Panc1 (cell line): ENCODE data around the gene HOXC11. TPM values are rescaled to one million over a fixed set of nuclear protein-coding genes. Genes with fewer than 3 reads are reported as not detected.

Experiments
- ATAC-seq: fragments of 200-7000 bp; cut with Tn5 transposase; 2 replicates; pipeline ENCODE4 v1.9.1; 2020; ENCODE audit warnings: mild to moderate bottlenecking, moderate library complexity
- BruUV-seq: library from RNA; stranded (reverse); fragments of 400-500 nt; replicated peaks from 2 replicates; lab custom pipeline; 2021; lab: Mats Ljungman, UMichigan
- CTCF ChIA-PET: fragments of 300-600 bp; sonication (Branson Sonifier 250); formaldehyde crosslinking; loops from one replicate; lab custom pipeline; 2022; ENCODE audit warnings: antibody characterized with exemption; lab: Charles Lee
- POLR2A ChIA-PET: fragments of 300-600 bp; sonication (Branson Sonifier 250); formaldehyde crosslinking; loops from one replicate; lab custom pipeline; 2022; ENCODE audit warnings: antibody characterized with exemption; lab: Charles Lee
- DNase-seq: peaks from one replicate; pipeline ENCODE4 v3.0.0-alpha.2; 2010; ENCODE audit warnings: low read depth, low spot score
- H3K27ac ChIP-seq: 2 replicates; pipeline ENCODE4 v1.5.1; 2011; ENCODE audit warnings: mild to moderate bottlenecking, low read length, inconsistent platforms
- H3K27me3 ChIP-seq: fragments of 200-500 bp; sonication (Bioruptor generic); 2 replicates; pipeline ENCODE4 v1.6.0; 2014; ENCODE audit warnings: low read length, inconsistent platforms; ENCODE audit not compliant: control insufficient read depth, insufficient read depth
- H3K36me3 ChIP-seq: fragments of 200-500 bp; sonication (Bioruptor generic); 2 replicates; pipeline ENCODE4 v1.5.1; 2014; ENCODE audit warnings: inconsistent platforms, mild to moderate bottlenecking, low read length, moderate library complexity; ENCODE audit not compliant: control insufficient read depth, insufficient read depth
- H3K4me1 ChIP-seq: 2 replicates; pipeline ENCODE4 v1.5.1; 2011; ENCODE audit warnings: inconsistent platforms, mild to moderate bottlenecking, low read length, moderate library complexity; ENCODE audit not compliant: control insufficient read depth, insufficient read depth
- H3K4me3 ChIP-seq, 2 experiments: 2 replicates each; pipeline ENCODE4 v1.5.1; 2011 to 2012; ENCODE audit warnings: low read depth in 2 of 2, low read length in 2 of 2, mild to moderate bottlenecking in 2 of 2, inconsistent platforms in 1 of 2, moderate library complexity in 1 of 2
- H3K9me3 ChIP-seq: fragments of 200-500 bp; sonication (Bioruptor generic); 2 replicates; pipeline ENCODE4 v1.5.1; 2014; ENCODE audit warnings: low read depth, mild to moderate bottlenecking, inconsistent platforms, low read length, moderate library complexity; ENCODE audit not compliant: control insufficient read depth, insufficient read depth
- POLR2AphosphoS5 ChIP-seq: IDR thresholded peaks from 2 replicates; pipeline ENCODE4 v1.6.1; 2012; ENCODE audit warnings: mild to moderate bottlenecking, low read depth, low read length, moderate library complexity
- SIN3A ChIP-seq: IDR thresholded peaks from 2 replicates; pipeline ENCODE4 v1.6.1; 2012; ENCODE audit warnings: low read depth, mild to moderate bottlenecking, low read length, moderate library complexity, borderline replicate concordance; ENCODE audit not compliant: insufficient read depth
- TCF7L2 ChIP-seq: IDR thresholded peaks from 2 replicates; pipeline ENCODE4 v1.6.1; 2011; ENCODE audit warnings: mild to moderate bottlenecking, low read depth, low read length, inconsistent platforms
- in situ Hi-C: cut with HindIII; loops from 2 replicates; pipeline ENCODE4 v1.10.0; 2016; ENCODE audit warnings: low sequenced_read_pairs, low pct_unique_long_range_greater_than_20kb
- intact Hi-C: fragments of 100-400 bp; cut with micrococcal nuclease; formaldehyde crosslinking; loops from one replicate; pipeline ENCODE4 v1.10.0; 2022; ENCODE audit not compliant: unreplicated experiment
- total RNA-seq: library from RNA; stranded (reverse); gene quantifications from one replicate; pipeline ENCODE4 v1.2.1, GENCODE V29; 2021; ENCODE audit not compliant: unreplicated experiment
- TF ChIP-seq, protein P1 (sequence below): fragments of 450-650 bp; IDR thresholded peaks from 2 replicates; pipeline ENCODE4 v1.5.1; 2017; ENCODE audit warnings: mild to moderate bottlenecking
- TF ChIP-seq, protein P2 (sequence below), 2 experiments: IDR thresholded peaks; 2 replicates each; pipeline ENCODE4 v1.6.1; 2011 to 2012; ENCODE audit warnings: low read depth in 2 of 2, control low read depth in 1 of 2, low read length in 1 of 2, mild to moderate bottlenecking in 1 of 2, moderate library complexity in 1 of 2; ENCODE audit not compliant: insufficient read depth in 1 of 2

HOXC11 gene
- total RNA-seq, 1 experiment from 2014 or later, result 17.0 TPM

DNA sequence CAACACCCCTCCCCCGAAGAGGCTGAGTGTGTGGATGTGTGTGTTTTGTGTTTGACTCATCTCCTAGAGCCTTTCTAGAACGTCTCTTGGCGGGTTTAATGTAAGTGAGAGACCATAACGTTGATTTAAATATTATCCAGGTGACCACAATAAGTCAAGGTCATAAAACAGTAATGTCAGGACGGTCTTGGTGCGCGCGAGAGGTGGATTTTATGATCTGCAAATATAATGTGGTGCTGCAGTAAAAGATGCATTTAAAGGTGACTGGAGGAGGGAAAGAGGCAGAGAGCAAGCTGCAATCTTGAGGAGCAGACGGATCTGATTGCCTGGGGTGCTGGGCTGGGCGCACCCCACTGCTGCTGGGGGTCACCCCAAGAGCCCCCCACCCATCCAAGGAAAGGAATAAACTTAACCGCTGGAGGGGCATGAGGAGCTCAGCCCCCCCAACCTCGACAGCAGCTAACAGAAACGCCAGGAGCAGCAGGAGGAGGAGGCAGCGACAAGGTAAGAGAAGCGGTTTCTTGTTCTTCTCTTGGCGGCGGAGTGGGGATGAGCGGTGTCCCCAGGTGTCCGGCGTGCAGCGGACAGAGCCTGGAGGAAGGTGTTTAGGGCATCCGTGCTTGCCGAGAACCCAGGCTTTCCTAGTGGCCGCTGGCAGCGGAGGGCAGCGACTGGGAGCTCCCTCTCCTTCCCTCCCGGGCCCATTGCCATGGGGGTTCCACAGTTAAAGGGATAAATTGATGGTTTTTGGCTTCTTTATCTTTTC is 17.6 kb downstream of the HOXC11 start:
- Histone ChIP-seq H3K4me1 (peaks cover 19% of the 10 kb centered on the region), H3K4me3 (peak overlapping the region; percentile 66 to 67), H3K9me3 (no peaks in the 10 kb centered on the region), H3K27me3 (no peaks in the 10 kb centered on the region), H3K36me3 (no peaks in the 10 kb centered on the region), H3K27ac (peak overlapping the region; percentile 99)
- no peak for ATAC-seq
- intact Hi-C loops (loop anchor here (10.0 kb wide), 1 partner anchor 606 kb away; the partner anchor contains the start of gene SP1), in situ Hi-C loops (no loop called here)
- no TSS peak for BruUV-seq
- CTCF ChIA-PET, result interaction anchor here (0.6 kb wide), 1 partner anchor 11 kb away, joined by 4 read pairs; no protein-coding TSS in a partner anchor
- POLR2A ChIA-PET, result interaction anchor here (0.6 to 0.7 kb wide), 3 partner anchors 9 to 226 kb away, joined by 3 to 4 read pairs (median 3); partner anchors contain the start of gene HOXC9
- TF ChIP-seq, protein P1, sequence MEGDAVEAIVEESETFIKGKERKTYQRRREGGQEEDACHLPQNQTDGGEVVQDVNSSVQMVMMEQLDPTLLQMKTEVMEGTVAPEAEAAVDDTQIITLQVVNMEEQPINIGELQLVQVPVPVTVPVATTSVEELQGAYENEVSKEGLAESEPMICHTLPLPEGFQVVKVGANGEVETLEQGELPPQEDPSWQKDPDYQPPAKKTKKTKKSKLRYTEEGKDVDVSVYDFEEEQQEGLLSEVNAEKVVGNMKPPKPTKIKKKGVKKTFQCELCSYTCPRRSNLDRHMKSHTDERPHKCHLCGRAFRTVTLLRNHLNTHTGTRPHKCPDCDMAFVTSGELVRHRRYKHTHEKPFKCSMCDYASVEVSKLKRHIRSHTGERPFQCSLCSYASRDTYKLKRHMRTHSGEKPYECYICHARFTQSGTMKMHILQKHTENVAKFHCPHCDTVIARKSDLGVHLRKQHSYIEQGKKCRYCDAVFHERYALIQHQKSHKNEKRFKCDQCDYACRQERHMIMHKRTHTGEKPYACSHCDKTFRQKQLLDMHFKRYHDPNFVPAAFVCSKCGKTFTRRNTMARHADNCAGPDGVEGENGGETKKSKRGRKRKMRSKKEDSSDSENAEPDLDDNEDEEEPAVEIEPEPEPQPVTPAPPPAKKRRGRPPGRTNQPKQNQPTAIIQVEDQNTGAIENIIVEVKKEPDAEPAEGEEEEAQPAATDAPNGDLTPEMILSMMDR, result no peak
- TF ChIP-seq TCF7L2 (no peak), SIN3A (no peak), POLR2AphosphoS5 (no peak)
- TF ChIP-seq, protein P2, sequence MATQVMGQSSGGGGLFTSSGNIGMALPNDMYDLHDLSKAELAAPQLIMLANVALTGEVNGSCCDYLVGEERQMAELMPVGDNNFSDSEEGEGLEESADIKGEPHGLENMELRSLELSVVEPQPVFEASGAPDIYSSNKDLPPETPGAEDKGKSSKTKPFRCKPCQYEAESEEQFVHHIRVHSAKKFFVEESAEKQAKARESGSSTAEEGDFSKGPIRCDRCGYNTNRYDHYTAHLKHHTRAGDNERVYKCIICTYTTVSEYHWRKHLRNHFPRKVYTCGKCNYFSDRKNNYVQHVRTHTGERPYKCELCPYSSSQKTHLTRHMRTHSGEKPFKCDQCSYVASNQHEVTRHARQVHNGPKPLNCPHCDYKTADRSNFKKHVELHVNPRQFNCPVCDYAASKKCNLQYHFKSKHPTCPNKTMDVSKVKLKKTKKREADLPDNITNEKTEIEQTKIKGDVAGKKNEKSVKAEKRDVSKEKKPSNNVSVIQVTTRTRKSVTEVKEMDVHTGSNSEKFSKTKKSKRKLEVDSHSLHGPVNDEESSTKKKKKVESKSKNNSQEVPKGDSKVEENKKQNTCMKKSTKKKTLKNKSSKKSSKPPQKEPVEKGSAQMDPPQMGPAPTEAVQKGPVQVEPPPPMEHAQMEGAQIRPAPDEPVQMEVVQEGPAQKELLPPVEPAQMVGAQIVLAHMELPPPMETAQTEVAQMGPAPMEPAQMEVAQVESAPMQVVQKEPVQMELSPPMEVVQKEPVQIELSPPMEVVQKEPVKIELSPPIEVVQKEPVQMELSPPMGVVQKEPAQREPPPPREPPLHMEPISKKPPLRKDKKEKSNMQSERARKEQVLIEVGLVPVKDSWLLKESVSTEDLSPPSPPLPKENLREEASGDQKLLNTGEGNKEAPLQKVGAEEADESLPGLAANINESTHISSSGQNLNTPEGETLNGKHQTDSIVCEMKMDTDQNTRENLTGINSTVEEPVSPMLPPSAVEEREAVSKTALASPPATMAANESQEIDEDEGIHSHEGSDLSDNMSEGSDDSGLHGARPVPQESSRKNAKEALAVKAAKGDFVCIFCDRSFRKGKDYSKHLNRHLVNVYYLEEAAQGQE (IDR thresholded peaks at IDR 0.05; ENCODE audit: insufficient read depth in 1 of 2, low read depth in 2 of 2, low read length in 1 of 2), result no peak
- no peak for DNase-seq

DNA sequence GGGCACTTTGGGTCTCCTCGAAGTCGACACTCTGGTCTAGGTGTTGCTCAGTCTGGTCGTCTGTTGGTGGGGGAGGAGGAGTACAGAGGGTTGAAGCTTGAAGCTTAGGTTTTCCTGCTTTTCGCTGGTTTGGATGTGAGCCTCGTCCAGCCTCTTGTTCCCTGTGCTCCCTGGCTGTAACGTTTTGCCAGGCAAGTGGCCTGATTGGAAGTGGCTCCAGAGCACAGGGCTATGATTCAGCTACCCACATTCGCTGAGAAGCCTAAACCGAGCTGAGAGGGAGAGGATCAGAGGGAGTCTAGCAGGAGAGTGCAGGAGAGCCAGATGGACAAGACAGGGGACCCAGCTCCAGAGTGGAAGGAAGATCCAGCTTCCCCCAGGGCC is 18.1 kb downstream of the HOXC11 start:
- H3K27me3 ChIP-seq, result no peaks in the 10 kb centered on the region
- DNase-seq, result no peak
- no peaks in the 10 kb centered on the region; the same call in 1 of the 2 replicates for H3K36me3 ChIP-seq
- peak overlapping the region; percentile 99 for H3K27ac ChIP-seq
- peak; percentile 3; the same call in 1 of the 2 replicates for ATAC-seq
- TF ChIP-seq, protein P2 (IDR thresholded peaks at IDR 0.05; ENCODE audit: insufficient read depth in 1 of 2, low read depth in 2 of 2, low read length in 1 of 2), result no peak
- peak; percentile 50; the same call in 1 of the 2 replicates for TF ChIP-seq POLR2AphosphoS5
- peaks cover 19% of the 10 kb centered on the region for H3K4me1 ChIP-seq
- intact Hi-C loops, result loop anchor here (10.0 kb wide), 1 partner anchor 606 kb away; the partner anchor contains the start of gene SP1
- no peaks in the 10 kb centered on the region for H3K9me3 ChIP-seq
- CTCF ChIA-PET, result interaction anchor here (0.6 to 1.1 kb wide), 2 partner anchors 11 to 26 kb away, joined by 3 to 4 read pairs; no protein-coding TSS in a partner anchor
- H3K4me3 ChIP-seq, result peak overlapping the region; percentile 66 to 67
- in situ Hi-C loops, result no loop called here
- no TSS peak for BruUV-seq
- POLR2A ChIA-PET, result no interaction called here
